ENCODE measurements around the gene FOSB.

DNA sequence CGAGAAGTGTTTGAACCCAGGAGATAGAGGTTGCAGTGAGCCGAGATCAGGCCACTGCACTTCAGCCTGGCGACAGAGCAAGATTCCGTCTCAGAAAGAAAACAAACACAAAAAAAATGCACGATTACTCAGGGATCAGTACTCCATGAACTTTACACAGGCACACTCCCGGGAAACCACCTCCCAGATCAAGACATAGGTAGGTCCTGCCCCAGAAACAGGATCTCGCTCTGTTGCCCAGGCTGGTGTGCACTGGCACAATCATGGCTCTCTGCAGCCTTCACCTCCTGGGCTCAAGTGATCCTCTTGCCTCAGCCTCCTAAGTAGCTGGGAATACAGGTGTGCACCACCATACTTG lies 50.7 kb downstream of the FOSB start:
- TF ChIP-seq POLR2A (IDR thresholded peaks at IDR 0.05): no peak
- TF ChIP-seq, protein P1, sequence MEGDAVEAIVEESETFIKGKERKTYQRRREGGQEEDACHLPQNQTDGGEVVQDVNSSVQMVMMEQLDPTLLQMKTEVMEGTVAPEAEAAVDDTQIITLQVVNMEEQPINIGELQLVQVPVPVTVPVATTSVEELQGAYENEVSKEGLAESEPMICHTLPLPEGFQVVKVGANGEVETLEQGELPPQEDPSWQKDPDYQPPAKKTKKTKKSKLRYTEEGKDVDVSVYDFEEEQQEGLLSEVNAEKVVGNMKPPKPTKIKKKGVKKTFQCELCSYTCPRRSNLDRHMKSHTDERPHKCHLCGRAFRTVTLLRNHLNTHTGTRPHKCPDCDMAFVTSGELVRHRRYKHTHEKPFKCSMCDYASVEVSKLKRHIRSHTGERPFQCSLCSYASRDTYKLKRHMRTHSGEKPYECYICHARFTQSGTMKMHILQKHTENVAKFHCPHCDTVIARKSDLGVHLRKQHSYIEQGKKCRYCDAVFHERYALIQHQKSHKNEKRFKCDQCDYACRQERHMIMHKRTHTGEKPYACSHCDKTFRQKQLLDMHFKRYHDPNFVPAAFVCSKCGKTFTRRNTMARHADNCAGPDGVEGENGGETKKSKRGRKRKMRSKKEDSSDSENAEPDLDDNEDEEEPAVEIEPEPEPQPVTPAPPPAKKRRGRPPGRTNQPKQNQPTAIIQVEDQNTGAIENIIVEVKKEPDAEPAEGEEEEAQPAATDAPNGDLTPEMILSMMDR (IDR thresholded peaks at IDR 0.05): no peak
- no peak for TF ChIP-seq POLR2AphosphoS5 (IDR thresholded peaks at IDR 0.05)
